AG04450 (cell line): ENCODE data around the gene EXOC6B. TPM values are rescaled to one million over a fixed set of nuclear protein-coding genes. Genes with fewer than 3 reads are reported as not detected.

ENCODE experiments used
- CTCF ChIA-PET: fragments of 300-600, 350-600 bp; formaldehyde crosslinking; extraction: SDS; loops from one replicate; lab custom pipeline; 2022; ENCODE audit warnings: antibody characterized with exemption, inconsistent platforms; lab: Charles Lee
- POLR2A ChIA-PET: fragments of 350-600 bp; formaldehyde crosslinking; extraction: SDS; loops from one replicate; lab custom pipeline; 2021; ENCODE audit warnings: antibody characterized with exemption, inconsistent platforms; lab: Yijun Ruan, JAX
- DNase-seq: peaks from one replicate; pipeline ENCODE4 v3.0.0-alpha.2; 2011; ENCODE audit warnings: low read depth, low spot score
- H3K27ac ChIP-seq: one replicate; pipeline ENCODE4 v1.5.1; 2012; ENCODE audit warnings: low read depth, low read length, control low read depth
- H3K27me3 ChIP-seq: one replicate; pipeline ENCODE4 v1.6.0; 2012; ENCODE audit warnings: low read length; ENCODE audit not compliant: control insufficient read depth, insufficient read depth
- H3K4me3 ChIP-seq: 2 replicates; pipeline ENCODE4 v1.5.1; 2011; ENCODE audit warnings: mild to moderate bottlenecking, low read depth, low read length, control low read depth
- H3K9me3 ChIP-seq: 2 replicates; pipeline ENCODE4 v1.5.1; 2012; ENCODE audit warnings: low read length; ENCODE audit not compliant: control insufficient read depth, insufficient read depth
- polyA plus RNA-seq: library from polyadenylated mRNA; depleted of rRNA; stranded (reverse); fragments of >200 nt; gene quantifications from 2 replicates; pipeline ENCODE4 v1.2.3, GENCODE V29; 2011
- TF ChIP-seq, protein P1 (sequence below): IDR thresholded peaks from 2 replicates; pipeline ENCODE4 v1.5.1; 2011; ENCODE audit warnings: low read depth, low read length, control low read depth, inconsistent platforms

Gene EXOC6B
- polyA plus RNA-seq, 1 experiment: 28.7 TPM

DNA sequence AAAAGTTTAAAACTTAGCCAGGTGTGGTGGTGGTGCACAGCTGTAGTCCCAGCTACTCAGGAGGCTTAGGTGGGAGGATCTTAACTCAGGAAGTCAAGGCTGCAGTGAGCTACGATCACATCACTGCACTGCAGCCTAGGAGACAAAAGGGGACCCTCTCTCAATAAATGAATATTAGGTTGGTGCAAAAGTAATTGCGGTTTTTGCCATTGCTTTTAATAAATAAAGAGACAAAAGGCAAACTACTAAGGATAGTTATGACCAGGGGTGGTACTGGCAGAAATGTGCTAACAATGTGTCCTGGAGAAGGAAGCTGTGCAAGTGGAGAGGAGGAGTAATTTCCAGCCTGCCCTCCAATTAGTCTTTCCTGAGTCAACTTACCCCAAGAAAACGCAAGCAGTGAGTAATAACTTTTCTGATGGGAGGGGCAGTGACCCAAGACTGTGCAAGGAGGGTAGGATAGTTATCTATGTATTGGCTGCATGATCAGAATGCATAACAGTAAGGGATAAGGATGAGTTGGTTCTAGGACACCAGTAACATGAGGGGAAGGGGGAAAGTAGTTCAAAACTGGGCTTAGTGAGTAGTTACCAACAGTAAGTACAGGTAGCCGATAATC is 1.5 kb downstream of the EXOC6B start:
- Histone ChIP-seq H3K27ac (no peak overlapping the region), H3K9me3 (no peaks in the 10 kb centered on the region; the same call in 1 of the 2 replicates), H3K27me3 (no peaks in the 10 kb centered on the region), H3K4me3 (peak overlapping the region; percentile 85)
- CTCF ChIA-PET: interaction anchor here (0.5 to 1.2 kb wide), 4 partner anchors 9 to 1493 kb away, joined by 3 to 5 read pairs (median 3); partner anchors contain the start of gene ZNF638
- POLR2A ChIA-PET: no interaction called here
- TF ChIP-seq, protein P1, sequence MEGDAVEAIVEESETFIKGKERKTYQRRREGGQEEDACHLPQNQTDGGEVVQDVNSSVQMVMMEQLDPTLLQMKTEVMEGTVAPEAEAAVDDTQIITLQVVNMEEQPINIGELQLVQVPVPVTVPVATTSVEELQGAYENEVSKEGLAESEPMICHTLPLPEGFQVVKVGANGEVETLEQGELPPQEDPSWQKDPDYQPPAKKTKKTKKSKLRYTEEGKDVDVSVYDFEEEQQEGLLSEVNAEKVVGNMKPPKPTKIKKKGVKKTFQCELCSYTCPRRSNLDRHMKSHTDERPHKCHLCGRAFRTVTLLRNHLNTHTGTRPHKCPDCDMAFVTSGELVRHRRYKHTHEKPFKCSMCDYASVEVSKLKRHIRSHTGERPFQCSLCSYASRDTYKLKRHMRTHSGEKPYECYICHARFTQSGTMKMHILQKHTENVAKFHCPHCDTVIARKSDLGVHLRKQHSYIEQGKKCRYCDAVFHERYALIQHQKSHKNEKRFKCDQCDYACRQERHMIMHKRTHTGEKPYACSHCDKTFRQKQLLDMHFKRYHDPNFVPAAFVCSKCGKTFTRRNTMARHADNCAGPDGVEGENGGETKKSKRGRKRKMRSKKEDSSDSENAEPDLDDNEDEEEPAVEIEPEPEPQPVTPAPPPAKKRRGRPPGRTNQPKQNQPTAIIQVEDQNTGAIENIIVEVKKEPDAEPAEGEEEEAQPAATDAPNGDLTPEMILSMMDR: no peak
- no peak for DNase-seq

DNA sequence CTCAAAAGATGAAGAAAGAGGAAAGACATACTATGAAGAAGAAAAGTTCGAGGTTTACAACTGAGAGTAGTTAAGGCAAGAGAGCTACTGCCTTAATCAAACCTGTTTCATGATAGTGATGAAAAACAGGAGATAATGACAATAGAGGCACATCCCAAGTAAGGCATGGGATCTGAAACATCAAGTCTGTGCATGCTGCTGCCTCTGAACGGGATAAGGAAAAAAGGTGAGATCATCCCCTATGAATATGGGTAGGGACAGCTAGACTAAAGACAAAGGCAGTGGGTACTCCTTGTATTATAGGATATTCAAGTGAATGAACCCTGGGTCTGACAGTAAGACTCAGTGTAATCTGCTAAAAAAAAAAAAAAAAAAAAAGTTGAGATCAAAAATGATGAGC is 3.0 kb downstream of the EXOC6B start:
- ChIA-PET POLR2A (no interaction called here), CTCF (interaction anchor here (0.6 to 1.6 kb wide), 4 partner anchors 39 to 65 kb away, joined by 3 to 6 read pairs (median 4); no protein-coding TSS in a partner anchor)
- TF ChIP-seq, protein P1: no peak
- Histone ChIP-seq H3K27me3 (no peaks in the 10 kb centered on the region), H3K27ac (no peak overlapping the region), H3K9me3 (no peaks in the 10 kb centered on the region; the same call in 1 of the 2 replicates), H3K4me3 (no peak overlapping the region)
- DNase-seq: no peak

DNA sequence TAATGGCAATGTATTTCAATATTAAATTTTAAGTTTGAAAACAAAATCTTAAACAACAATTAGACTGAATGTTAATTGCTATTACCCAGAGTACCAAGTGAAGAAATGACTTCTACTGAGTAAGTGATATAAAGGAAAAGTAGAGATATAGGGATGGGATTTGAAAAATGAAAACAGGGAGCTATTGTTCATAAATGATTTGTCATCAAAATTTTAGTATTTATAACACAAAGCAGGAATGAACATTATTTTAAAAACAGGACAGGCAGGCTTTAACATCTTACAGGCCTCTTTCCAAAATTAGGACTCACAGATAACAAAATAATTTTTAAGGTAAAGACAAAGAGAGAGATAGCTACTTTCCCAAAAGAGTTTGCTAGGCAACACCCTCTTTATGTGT is 3.9 kb downstream of the EXOC6B start:
- Histone ChIP-seq H3K4me3 (no peak overlapping the region), H3K27ac (no peak overlapping the region), H3K9me3 (no peaks in the 10 kb centered on the region; the same call in 1 of the 2 replicates), H3K27me3 (no peaks in the 10 kb centered on the region)
- TF ChIP-seq, protein P1: no peak
- no peak for DNase-seq
- CTCF ChIA-PET: interaction anchor here (0.7 to 1.6 kb wide), 3 partner anchors 40 to 66 kb away, joined by 3 to 6 read pairs (median 3); no protein-coding TSS in a partner anchor
- POLR2A ChIA-PET: no interaction called here

DNA sequence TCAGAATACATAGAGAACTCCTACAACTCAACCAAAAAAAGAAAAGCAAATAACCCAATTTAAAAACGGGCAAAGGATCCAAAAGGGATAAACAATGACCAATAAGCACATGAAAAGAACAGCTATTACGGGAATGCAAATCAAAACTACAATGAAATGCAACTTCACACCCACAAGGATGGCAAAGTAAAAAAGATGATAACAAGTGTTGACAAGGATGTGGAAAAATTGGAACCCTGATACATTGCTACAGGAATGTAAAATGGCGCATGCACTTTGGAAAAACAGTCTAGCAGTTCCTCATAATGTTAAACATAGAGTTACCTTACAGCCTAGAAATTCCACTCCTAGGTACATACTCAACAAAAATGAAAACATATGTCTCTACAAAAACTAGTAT is 4.7 kb downstream of the EXOC6B start:
- TF ChIP-seq, protein P1: no peak
- Histone ChIP-seq H3K9me3 (no peaks in the 10 kb centered on the region), H3K27me3 (no peaks in the 10 kb centered on the region), H3K27ac (no peak overlapping the region), H3K4me3 (no peak overlapping the region)
- ChIA-PET POLR2A (no interaction called here), CTCF (interaction anchor here (1.2 kb wide), 1 partner anchor 42 kb away, joined by 4 read pairs; no protein-coding TSS in a partner anchor)
- DNase-seq: no peak

DNA sequence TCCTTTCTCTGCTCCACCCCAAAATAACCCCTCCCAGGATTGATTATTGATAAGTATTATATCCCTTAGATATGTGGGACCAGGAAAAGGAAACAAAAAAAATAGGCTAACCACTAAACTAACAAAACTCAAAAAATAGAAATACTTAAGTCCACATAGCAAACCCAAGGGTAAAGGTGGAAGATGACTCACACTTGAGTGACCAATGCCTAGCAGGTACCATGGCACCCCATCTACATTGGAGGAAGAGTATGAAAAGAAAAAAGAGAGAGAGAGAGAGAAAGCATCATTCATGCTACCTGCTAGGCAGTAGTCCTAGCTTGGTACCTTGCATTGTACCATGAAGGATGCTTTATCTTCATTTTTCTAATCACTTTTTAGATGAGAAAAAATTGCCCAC is 6.3 kb downstream of the EXOC6B start:
- no peak for DNase-seq
- H3K4me3 ChIP-seq: no peak overlapping the region
- POLR2A ChIA-PET: interaction anchor here (0.5 kb wide), 1 partner anchor 61 kb away, joined by 6 read pairs; no protein-coding TSS in a partner anchor
- H3K27ac ChIP-seq: no peak overlapping the region
- CTCF ChIA-PET: interaction anchor here (0.9 to 1.0 kb wide), 2 partner anchors 42 to 358 kb away, joined by 3 to 4 read pairs; no protein-coding TSS in a partner anchor
- 0 out of 2 replicates have a peak, but pooled peaks cover 3% of the 10 kb centered on the region for H3K9me3 ChIP-seq
- TF ChIP-seq, protein P1: no peak
- no peaks in the 10 kb centered on the region for H3K27me3 ChIP-seq
